K562 (cell line): ENCODE measurements around the gene C19orf47. TPM values are rescaled to one million over a fixed set of nuclear protein-coding genes. Genes with fewer than 3 reads are reported as not detected.
A peak's percentile ranks its signal among the peaks of the same experiment; 100 is the strongest.

Source experiments
- ATF4 ChIP-seq: fragments of 450-650 bp; formaldehyde crosslinking; IDR thresholded peaks from 2 replicates; pipeline ENCODE4 v1.4.0; 2022; ENCODE audit warnings: mild to moderate bottlenecking, moderate library complexity
- BRF1 ChIP-seq: IDR thresholded peaks from 3 replicates; pipeline ENCODE4 v1.6.1; 2011; ENCODE audit warnings: borderline replicate concordance, mild to moderate bottlenecking; ENCODE audit not compliant: insufficient read length; ENCODE audit errors: extremely low read depth
- CHD4 ChIP-seq: fragments of 200-600 bp; sonication (generic); IDR thresholded peaks from 3 replicates; pipeline ENCODE4 v1.6.1; 2012; ENCODE audit warnings: low read depth, mild to moderate bottlenecking, mixed read lengths, low read length, inconsistent platforms; ENCODE audit not compliant: insufficient read depth, insufficient replicate concordance, poor library complexity, severe bottlenecking
- CREB1 ChIP-seq, 2 experiments: sonication (generic) in 1 of 2; formaldehyde crosslinking in 1 of 2; IDR thresholded peaks; 2 replicates each; pipeline versions ENCODE4 v1.6.1 to v1.8.0; 2012 to 2022; ENCODE audit warnings: inconsistent platforms in 1 of 2, mild to moderate bottlenecking in 1 of 2, missing genetic modification reagents in 1 of 2, moderate library complexity in 1 of 2
- CREM ChIP-seq: IDR thresholded peaks from 2 replicates; pipeline ENCODE4 v1.6.1; 2014; ENCODE audit warnings: antibody characterized with exemption, low read depth
- GATA2 ChIP-seq: sonication (generic); formaldehyde crosslinking; IDR thresholded peaks from 2 replicates; pipeline ENCODE4 v1.4.0; 2020; ENCODE audit warnings: mild to moderate bottlenecking, missing genetic modification reagents
- MTA3 ChIP-seq: fragments of 450-650 bp; formaldehyde crosslinking; IDR thresholded peaks from 2 replicates; pipeline ENCODE4 v1.6.1; 2017; ENCODE audit warnings: mild to moderate bottlenecking, borderline replicate concordance
- PTRF ChIP-seq: fragments of 450-650 bp; IDR thresholded peaks from 2 replicates; pipeline ENCODE4 v1.6.1; 2016; ENCODE audit warnings: mild to moderate bottlenecking, missing genetic modification characterization, missing compliant biosample characterization
- RUNX1 ChIP-seq: sonication (generic); IDR thresholded peaks from 2 replicates; pipeline ENCODE4 v1.6.1; 2016; ENCODE audit warnings: antibody characterized with exemption, low read depth
- STAT5B ChIP-seq: fragments of 250-450 bp; sonication (Bioruptor Pico); IDR thresholded peaks from 2 replicates; pipeline ENCODE4 v1.8.0; 2021; ENCODE audit warnings: mild to moderate bottlenecking, inconsistent platforms
- SUPT5H ChIP-seq: fragments of 450-650 bp; IDR thresholded peaks from 2 replicates; pipeline ENCODE4 v1.6.1; 2016
- TSC22D4 ChIP-seq: fragments of 450-650 bp; IDR thresholded peaks from 2 replicates; pipeline ENCODE4 v1.6.1; 2016; ENCODE audit warnings: missing genetic modification characterization, missing biosample characterization, control low read depth
- UBTF ChIP-seq, 2 experiments: IDR thresholded peaks; 2 replicates each; pipeline ENCODE4 v1.6.1; 2012; ENCODE audit warnings: improper control_type of control experiment in 2 of 2, low read depth in 2 of 2, low read length in 2 of 2, borderline replicate concordance in 1 of 2
- ZBED1 ChIP-seq: IDR thresholded peaks from 2 replicates; pipeline ENCODE4 v1.6.1; 2014
- ZBTB5 ChIP-seq: fragments of 450-650 bp; IDR thresholded peaks from 2 replicates; pipeline ENCODE4 v1.6.1; 2017; ENCODE audit warnings: antibody characterized with exemption
- ZNF24 ChIP-seq: fragments of 450-650 bp; IDR thresholded peaks from 2 replicates; pipeline ENCODE4 v1.6.1; 2016
- ZNF583 ChIP-seq: fragments of 250-450 bp; sonication (Bioruptor Pico); IDR thresholded peaks from 2 replicates; pipeline ENCODE4 v1.4.0; 2020
- polyA plus RNA-seq, 8 experiments: library from polyadenylated mRNA; depleted of rRNA in 4 of 8; stranded (reverse) in 5 of 8; unstranded in 3 of 8; fragments of >200 nt; fragmentation: Nextera tagmentation in 2 of 8; fragmentation: Illumina TruSeq in 1 of 8; extraction: Ambion mirVana in 2 of 8; extraction: Trizol in 1 of 8; gene quantifications; 2 replicates each; pipeline versions ENCODE4 v1.2.1 to v1.2.3, GENCODE V29; 2011 to 2014; ENCODE audit warnings: inconsistent platforms in 1 of 8, missing spikeins in 1 of 8
- total RNA-seq, 7 experiments: library from RNA; depleted of rRNA in 6 of 7; stranded (reverse); fragments of >200 nt in 6 of 7; fragmentation: Illumina TruSeq in 2 of 7; extraction: Trizol in 2 of 7; gene quantifications; 2 replicates each; pipeline versions ENCODE4 v1.2.1 to v1.2.3, GENCODE V29; 2011 to 2021; ENCODE audit warnings: low replicate concordance in 1 of 7
- TF ChIP-seq, protein P1 (sequence below), 3 experiments: IDR thresholded peaks in 2 of 3; conservative IDR thresholded peaks in 1 of 3; 2 replicates each; pipeline ENCODE4 v1.5.1; 2011 to 2012; ENCODE audit warnings: low read length in 3 of 3, mild to moderate bottlenecking in 3 of 3, control low read depth in 2 of 3, improper control_type of control experiment in 1 of 3, inconsistent platforms in 1 of 3, low read depth in 1 of 3, mixed read lengths in 1 of 3, moderate library complexity in 1 of 3; ENCODE audit not compliant: insufficient read depth in 2 of 3
- TF ChIP-seq, protein P2 (sequence below): fragments of 250-450 bp; sonication (Bioruptor Pico); IDR thresholded peaks from 2 replicates; pipeline ENCODE4 v1.5.1; 2021; ENCODE audit warnings: mild to moderate bottlenecking

C19orf47 gene
- total and polyA plus RNA-seq, 9 of the 15 experiments (the other 6 are each of a cell fraction or from before 2014, with no cell fraction given) = 0.08 to 26.1 (median 14.7) TPM

DNA sequence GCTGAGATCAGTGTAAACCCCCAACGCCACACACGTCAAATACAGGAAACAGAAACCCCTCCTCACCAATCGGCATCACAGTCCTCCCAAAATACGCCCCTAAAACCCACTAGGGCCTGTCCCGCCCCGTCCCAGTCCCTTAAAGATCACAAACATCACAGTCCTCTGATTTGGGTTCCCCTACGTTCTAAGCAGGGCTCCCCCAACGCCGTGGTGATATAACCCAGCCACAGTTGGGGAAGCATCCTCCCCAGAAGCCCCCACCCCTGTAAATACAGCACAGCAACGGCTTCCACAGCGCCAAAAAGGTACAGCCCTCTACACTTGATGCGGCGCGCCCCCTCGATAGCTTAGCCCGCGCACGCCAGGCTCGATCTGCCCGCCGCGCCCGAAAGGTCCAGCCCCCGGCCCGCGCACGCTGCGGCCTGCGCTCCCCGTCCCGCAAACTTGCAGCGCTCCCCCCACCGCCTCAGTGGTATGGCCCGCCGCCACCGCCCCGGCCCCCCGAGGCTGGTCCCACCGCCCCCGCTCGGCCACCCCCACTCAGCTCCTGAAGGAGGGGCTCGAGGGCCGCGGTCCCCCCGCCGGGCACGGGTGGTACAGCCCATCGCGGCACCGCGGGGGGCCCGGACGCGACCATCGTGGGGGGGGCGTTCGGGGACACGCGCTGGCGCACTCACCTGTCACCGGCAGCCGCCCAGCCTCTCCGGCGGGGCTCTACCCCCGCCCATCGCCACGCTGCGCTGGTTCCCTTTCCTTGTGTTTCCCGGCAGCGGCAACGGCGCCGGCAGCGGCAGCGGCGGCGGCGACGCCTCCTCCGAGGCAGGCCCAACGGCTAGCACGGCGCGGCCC, 63.5 kb downstream of the C19orf47 start, which contains the start of gene AKT2 (continued):
- TF ChIP-seq UBTF (IDR thresholded peaks at IDR 0.05; ENCODE audit: borderline replicate concordance in 1 of 2, low read depth in 2 of 2, low read length in 2 of 2) (peak; percentile 28 to 40; a peak in 1 of 4 replicates), ZNF24 (no peak), BRF1 (no peak), MTA3 (no peak), STAT5B (CRISPR knock-in tag) (no peak), TSC22D4 (tag) (no peak), ZNF583 (CRISPR knock-in tag) (no peak), CREB1 (IDR thresholded peaks at IDR 0.05) (no peak; the same call in 1 of the 2 replicates), CREB1 (CRISPR knock-in tag; IDR thresholded peaks at IDR 0.05) (peak; percentile 60; the same call in 1 of the 2 replicates), RUNX1 (no peak), PTRF (no peak), SUPT5H (peak; percentile 66), GATA2 (no peak), CHD4 (no peak), CREM (no peak), ZBTB5 (no peak), ATF4 (no peak), ZBED1 (no peak)
- TF ChIP-seq, protein P1, sequence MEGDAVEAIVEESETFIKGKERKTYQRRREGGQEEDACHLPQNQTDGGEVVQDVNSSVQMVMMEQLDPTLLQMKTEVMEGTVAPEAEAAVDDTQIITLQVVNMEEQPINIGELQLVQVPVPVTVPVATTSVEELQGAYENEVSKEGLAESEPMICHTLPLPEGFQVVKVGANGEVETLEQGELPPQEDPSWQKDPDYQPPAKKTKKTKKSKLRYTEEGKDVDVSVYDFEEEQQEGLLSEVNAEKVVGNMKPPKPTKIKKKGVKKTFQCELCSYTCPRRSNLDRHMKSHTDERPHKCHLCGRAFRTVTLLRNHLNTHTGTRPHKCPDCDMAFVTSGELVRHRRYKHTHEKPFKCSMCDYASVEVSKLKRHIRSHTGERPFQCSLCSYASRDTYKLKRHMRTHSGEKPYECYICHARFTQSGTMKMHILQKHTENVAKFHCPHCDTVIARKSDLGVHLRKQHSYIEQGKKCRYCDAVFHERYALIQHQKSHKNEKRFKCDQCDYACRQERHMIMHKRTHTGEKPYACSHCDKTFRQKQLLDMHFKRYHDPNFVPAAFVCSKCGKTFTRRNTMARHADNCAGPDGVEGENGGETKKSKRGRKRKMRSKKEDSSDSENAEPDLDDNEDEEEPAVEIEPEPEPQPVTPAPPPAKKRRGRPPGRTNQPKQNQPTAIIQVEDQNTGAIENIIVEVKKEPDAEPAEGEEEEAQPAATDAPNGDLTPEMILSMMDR (IDR thresholded peaks at IDR 0.05 in 2 of 3, conservative IDR thresholded peaks at IDR 0.05 in 1 of 3; ENCODE audit: insufficient read depth in 2 of 3, low read depth in 1 of 3, low read length in 3 of 3) = no peak
- TF ChIP-seq, protein P2, sequence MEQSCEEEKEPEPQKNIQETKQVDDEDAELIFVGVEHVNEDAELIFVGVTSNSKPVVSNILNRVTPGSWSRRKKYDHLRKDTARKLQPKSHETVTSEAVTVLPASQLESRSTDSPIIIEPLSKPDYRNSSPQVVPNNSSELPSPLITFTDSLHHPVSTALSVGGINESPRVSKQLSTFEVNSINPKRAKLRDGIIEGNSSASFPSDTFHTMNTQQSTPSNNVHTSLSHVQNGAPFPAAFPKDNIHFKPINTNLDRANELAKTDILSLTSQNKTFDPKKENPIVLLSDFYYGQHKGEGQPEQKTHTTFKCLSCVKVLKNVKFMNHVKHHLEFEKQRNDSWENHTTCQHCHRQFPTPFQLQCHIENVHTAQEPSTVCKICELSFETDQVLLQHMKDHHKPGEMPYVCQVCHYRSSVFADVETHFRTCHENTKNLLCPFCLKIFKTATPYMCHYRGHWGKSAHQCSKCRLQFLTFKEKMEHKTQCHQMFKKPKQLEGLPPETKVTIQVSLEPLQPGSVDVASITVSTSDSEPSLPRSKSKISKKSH (CRISPR knock-in tag) = no peak
